ENCODE results near the gene SUFU.

SUFU gene

DNA sequence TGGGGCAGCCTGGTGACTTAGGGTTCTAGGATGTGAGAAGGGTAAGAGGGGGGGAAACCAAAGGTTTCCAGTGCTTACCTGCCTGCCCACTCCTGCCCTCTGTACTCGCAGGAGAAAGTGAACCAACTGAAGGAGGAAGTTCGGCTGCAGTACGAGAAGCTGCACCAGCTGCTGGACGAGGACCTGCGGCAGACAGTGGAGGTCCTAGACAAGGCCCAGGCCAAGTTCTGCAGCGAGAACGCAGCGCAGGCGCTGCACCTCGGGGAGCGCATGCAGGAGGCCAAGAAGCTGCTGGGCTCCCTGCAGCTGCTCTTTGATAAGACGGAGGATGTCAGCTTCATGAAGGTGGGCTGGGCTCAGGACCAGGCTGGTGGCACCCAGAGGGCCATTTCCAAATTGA is 151.2 kb downstream of the SUFU start:
- TF ChIP-seq, protein P1, sequence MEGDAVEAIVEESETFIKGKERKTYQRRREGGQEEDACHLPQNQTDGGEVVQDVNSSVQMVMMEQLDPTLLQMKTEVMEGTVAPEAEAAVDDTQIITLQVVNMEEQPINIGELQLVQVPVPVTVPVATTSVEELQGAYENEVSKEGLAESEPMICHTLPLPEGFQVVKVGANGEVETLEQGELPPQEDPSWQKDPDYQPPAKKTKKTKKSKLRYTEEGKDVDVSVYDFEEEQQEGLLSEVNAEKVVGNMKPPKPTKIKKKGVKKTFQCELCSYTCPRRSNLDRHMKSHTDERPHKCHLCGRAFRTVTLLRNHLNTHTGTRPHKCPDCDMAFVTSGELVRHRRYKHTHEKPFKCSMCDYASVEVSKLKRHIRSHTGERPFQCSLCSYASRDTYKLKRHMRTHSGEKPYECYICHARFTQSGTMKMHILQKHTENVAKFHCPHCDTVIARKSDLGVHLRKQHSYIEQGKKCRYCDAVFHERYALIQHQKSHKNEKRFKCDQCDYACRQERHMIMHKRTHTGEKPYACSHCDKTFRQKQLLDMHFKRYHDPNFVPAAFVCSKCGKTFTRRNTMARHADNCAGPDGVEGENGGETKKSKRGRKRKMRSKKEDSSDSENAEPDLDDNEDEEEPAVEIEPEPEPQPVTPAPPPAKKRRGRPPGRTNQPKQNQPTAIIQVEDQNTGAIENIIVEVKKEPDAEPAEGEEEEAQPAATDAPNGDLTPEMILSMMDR (IDR thresholded peaks at IDR 0.05; ENCODE audit: low read depth, low read length) = no peak
- in situ Hi-C loops (cut with HindIII; ENCODE audit: low sequenced_read_pairs) = no loop called here
- no peak overlapping the region for H3K4me3 ChIP-seq (ENCODE audit: low read depth, low read length)
- DNase-seq (ENCODE audit: low read depth, low spot score) = no peak

DNA sequence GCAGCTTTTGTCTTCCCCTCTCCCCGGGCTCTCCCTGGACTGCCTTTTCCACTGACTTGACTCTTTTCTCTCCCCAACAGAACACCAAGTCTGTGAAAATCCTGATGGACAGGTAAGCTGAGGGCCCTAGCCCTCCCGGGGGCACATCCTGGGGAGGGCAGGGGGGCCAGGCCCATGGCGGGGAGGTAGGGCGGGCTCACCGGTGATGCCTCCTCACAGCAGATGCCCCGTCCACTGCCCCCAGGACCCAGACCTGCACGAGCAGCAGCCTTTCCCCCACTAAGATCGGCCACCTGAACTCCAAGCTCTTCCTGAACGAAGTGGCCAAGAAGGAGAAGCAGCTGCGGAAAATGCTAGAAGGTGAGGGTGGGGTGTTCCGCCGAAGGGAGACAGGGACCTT is 152.3 kb downstream of the SUFU start:
- H3K4me3 ChIP-seq (ENCODE audit: low read depth, low read length) = no peak overlapping the region
- DNase-seq (ENCODE audit: low read depth, low spot score) = no peak
- TF ChIP-seq, protein P1 (IDR thresholded peaks at IDR 0.05; ENCODE audit: low read depth, low read length) = no peak
- in situ Hi-C loops (cut with HindIII; ENCODE audit: low sequenced_read_pairs) = no loop called here

DNA sequence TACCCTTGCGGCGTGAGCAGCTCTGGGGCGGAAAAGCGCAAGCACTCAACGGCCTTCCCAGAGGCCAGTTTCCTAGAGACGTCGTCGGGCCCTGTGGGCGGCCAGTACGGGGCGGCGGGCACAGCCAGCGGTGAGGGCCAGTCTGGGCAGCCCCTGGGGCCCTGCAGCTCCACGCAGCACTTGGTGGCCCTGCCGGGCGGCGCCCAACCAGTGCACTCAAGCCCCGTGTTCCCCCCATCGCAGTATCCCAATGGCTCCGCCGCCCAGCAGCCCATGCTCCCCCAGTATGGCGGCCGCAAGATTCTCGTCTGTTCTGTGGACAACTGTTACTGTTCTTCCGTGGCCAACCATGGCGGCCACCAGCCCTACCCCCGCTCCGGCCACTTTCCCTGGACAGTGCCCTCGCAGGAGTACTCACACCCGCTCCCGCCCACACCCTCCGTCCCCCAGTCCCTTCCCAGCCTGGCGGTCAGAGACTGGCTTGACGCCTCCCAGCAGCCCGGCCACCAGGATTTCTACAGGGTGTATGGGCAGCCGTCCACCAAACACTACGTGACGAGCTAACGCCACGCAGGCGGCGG is 153.1 kb downstream of the SUFU start:
- in situ Hi-C loops (cut with HindIII; ENCODE audit: low sequenced_read_pairs) = no loop called here
- TF ChIP-seq, protein P1 (IDR thresholded peaks at IDR 0.05; ENCODE audit: low read depth, low read length) = no peak
- H3K4me3 ChIP-seq (ENCODE audit: low read depth, low read length) = no peak overlapping the region
- no peak for DNase-seq (ENCODE audit: low read depth, low spot score)

DNA sequence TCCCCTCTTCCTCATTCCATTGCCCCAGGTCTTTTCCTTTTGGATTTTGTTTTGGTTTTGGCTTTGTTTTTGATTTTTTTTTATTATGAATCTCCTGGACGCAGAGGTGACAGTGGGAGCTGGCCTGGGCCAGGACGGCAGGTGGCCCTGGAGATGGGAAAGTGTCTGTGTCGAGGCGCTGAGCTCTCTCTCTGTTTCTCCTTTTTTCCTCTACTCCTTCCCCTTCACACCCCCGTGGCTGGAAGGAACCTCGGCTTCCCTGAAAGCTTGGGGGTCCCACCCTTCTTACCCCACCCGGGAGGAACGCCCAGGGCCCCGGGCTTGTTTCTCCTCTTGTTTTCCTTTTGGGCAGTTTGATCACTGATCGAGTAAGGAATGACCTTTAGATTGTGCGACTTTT is 153.7 kb downstream of the SUFU start:
- in situ Hi-C loops (cut with HindIII; ENCODE audit: low sequenced_read_pairs) = no loop called here
- no peak overlapping the region for H3K4me3 ChIP-seq (ENCODE audit: low read depth, low read length)
- DNase-seq (ENCODE audit: low read depth, low spot score) = no peak
- TF ChIP-seq, protein P1 (IDR thresholded peaks at IDR 0.05; ENCODE audit: low read depth, low read length) = no peak

DNA sequence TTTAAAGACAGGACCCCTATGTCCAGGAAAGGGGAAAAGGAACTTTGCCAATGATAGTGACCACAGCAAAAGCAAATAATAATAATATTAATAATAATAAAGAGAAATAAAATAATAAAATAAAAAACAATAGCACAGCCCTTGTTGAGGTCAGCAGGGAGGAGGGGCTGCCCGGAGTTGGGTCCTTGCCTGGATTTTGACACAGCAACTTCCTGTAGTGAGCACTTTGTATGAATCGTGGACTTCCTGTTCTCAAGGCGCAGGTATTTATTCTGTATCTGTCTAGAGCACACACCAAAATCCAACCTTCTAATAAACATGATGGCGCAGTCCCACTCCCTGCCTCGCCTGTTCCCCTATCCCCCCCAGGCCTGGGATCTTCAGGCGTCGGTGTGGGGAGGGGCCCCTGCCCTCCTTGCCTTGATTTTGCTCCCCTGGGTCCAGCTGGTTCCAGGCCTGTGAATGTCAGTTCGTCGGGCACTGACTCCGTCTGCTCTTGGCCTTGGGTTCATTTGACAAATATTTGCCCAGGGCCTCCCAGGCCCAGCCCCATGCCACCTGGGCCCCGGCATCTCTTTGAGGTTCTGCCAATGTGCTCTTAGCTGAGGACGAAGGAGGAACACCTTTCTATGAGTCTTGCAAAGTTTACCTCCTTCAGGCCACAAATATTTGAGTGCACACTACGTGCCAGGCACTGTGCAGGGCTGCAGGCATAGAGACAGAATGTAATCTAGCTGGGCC is 154.4 kb downstream of the SUFU start:
- DNase-seq (ENCODE audit: low read depth, low spot score) = no peak
- in situ Hi-C loops (cut with HindIII; ENCODE audit: low sequenced_read_pairs) = no loop called here
- no peak overlapping the region for H3K4me3 ChIP-seq (ENCODE audit: low read depth, low read length)
- TF ChIP-seq, protein P1 (IDR thresholded peaks at IDR 0.05; ENCODE audit: low read depth, low read length) = no peak

DNA sequence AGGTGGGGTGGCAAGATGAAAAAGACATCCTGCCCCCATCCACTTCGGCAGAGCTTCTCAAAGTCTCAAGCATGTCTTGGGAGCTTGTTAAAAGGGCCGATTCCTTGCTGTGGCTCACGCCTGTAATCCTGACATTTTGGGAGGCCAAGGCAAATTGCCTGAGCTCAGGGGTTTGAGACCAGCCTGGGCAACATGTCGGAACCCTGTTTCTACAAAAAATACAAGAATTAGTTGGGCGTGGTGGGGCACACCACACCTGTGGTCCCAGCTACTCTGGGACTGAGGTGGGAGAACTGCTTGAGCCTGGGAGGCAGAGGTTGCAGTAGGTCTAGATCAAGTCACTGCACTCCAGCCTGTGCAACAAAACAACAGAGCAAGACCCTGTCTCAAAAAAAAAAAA is 155.0 kb downstream of the SUFU start:
- H3K4me3 ChIP-seq (ENCODE audit: low read depth, low read length) = no peak overlapping the region
- DNase-seq (ENCODE audit: low read depth, low spot score) = no peak
- TF ChIP-seq, protein P1 (IDR thresholded peaks at IDR 0.05; ENCODE audit: low read depth, low read length) = no peak
- in situ Hi-C loops (cut with HindIII; ENCODE audit: low sequenced_read_pairs) = no loop called here

All from astrocyte of the spinal cord (primary cell).